GM13976 (cell line): ENCODE data around the gene RAD51C.
"Not testable (repeated sequence)": the region's sequence is repeated elsewhere in the genome, so short reads cannot be mapped to it uniquely, and the experiment has no call there.

Source experiments
- DNase-seq: peaks from one replicate; pipeline ENCODE4 v3.0.0; 2012; ENCODE audit warnings: low spot score
- in situ Hi-C: fragments of 300-500 bp; cut with MboI; formaldehyde crosslinking; loops from one replicate; pipeline ENCODE4 v1.12.0; 2022; ENCODE audit warnings: low sequenced_read_pairs, mixed read lengths, inconsistent platforms; ENCODE audit not compliant: unreplicated experiment
- TF ChIP-seq, protein P1 (sequence below): IDR thresholded peaks from 2 replicates; pipeline ENCODE4 v1.5.1; 2012; ENCODE audit warnings: borderline replicate concordance, mild to moderate bottlenecking; ENCODE audit not compliant: insufficient read depth; ENCODE audit errors: extremely low read depth, missing control alignments, control extremely low read depth

The RAD51C gene

DNA sequence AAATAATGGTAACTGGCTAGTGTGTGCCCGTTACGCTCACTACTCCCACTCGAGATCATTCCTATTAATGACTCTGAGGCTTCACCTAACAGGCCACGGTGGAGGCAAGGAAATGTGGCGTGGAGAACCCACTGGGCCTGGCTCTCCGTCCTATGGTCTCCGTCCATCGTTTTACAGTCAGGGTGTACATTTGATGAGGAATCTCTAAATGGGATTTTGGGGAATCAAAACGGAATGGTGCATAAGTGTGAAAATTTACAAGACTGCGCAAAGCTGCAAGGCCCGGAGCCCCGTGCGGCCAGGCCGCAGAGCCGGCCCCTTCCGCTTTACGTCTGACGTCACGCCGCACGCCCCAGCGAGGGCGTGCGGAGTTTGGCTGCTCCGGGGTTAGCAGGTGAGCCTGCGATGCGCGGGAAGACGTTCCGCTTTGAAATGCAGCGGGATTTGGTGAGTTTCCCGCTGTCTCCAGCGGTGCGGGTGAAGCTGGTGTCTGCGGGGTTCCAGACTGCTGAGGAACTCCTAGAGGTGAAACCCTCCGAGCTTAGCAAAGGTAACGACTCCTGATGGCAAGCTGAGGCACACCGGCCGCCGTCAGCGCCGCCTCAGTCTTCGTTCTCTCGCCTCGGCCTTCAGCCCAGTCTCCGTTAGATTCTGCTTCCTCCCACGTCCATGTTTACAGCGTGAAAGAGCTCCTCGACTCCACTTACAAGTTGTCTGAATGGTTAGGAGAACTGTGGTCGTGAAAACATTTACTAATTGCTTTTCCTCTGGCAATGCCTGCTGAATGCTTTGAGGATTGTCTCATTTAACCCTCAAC is at the start of gene RAD51C:
TSS of gene RAD51C (plus strand) at position 364 of the 817 bp plus-strand sequence. CDS start at position 406, 42 bp downstream.
- DNase-seq = peak; percentile 92
- in situ Hi-C loops = no loop called here
- TF ChIP-seq, protein P1, sequence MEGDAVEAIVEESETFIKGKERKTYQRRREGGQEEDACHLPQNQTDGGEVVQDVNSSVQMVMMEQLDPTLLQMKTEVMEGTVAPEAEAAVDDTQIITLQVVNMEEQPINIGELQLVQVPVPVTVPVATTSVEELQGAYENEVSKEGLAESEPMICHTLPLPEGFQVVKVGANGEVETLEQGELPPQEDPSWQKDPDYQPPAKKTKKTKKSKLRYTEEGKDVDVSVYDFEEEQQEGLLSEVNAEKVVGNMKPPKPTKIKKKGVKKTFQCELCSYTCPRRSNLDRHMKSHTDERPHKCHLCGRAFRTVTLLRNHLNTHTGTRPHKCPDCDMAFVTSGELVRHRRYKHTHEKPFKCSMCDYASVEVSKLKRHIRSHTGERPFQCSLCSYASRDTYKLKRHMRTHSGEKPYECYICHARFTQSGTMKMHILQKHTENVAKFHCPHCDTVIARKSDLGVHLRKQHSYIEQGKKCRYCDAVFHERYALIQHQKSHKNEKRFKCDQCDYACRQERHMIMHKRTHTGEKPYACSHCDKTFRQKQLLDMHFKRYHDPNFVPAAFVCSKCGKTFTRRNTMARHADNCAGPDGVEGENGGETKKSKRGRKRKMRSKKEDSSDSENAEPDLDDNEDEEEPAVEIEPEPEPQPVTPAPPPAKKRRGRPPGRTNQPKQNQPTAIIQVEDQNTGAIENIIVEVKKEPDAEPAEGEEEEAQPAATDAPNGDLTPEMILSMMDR = no peak

DNA sequence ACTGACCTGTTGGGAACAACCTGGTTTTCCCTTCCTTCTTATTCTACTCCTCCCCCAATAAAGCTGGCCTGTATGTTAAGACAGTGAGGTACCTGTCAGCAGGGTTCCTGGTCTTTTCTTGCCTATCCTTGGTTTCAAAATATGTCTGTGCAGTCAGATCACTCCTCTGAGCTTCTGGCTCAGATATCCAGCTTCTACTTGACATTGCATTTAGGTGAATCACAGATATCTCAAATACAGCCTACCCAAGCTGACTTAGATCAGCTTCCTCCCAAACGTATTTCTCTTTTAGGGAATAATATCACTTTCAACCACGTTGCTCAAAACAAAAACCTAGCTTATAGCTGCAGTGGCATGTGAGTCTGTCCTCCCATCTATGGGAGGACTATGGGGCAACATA is 49.3 kb upstream of the RAD51C start:
- TF ChIP-seq, protein P1 = no peak
- in situ Hi-C loops = no loop called here
- no peak for DNase-seq

DNA sequence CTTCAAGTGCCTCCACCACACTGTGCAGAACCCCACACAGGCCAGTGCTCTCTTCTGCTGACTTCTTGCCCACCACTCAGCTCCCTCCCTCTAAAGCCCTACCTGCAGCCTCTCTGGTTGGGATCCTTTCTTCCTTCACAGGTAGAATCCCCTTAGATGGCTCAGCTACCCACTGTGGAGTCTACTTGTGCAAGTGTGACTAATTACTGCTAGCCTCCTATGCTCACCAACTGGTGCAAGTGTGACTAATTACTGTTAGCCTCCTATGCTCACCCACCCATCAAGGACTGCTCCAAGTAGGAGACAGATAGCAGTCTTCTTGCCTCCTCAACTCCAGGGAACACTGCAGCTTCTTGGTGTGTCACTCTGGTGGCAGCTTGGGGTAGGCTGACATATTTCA is 44.2 kb upstream of the RAD51C start:
- in situ Hi-C loops = no loop called here
- TF ChIP-seq, protein P1 = no peak
- no peak for DNase-seq

DNA sequence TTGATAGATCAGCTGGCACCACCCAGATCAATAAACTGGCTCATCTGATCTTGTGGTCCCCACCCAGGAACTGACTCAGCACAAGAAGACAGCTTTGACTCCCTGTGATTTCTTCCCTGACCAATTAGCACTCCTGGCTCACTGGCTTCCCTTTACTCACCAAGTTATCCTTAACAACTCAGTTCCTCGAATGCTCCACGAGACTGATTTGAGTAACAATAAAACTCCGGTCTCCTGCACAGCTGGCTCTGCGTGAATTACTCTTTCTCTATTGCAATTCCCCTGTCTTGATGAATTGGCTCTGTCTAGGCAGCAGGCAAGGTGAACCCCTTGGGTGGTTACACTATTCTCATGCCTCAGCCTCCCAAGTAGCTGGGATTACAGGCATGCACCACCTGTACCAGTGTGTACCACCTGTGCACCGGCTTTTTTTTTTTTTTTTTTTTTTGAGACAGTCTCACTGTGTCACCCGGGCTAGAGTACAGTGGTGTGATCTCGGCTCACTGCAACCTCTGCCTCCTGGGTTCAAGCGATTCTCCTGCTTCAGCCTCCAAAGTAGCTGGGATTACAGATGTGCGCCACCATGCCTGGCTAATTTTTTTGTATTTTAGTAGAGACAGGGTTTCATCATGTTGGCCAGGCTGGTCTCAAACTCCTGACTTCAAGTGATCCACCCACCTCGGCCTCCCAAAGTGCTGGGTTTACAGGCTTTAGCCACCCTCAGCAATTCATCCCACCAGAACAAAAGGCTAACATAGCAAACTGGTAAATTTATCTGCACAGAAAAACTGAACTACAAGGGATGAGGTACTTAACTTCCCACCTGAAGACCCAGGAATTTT is 34.2 kb upstream of the RAD51C start:
- in situ Hi-C loops, DNase-seq: not testable (repeated sequence)

DNA sequence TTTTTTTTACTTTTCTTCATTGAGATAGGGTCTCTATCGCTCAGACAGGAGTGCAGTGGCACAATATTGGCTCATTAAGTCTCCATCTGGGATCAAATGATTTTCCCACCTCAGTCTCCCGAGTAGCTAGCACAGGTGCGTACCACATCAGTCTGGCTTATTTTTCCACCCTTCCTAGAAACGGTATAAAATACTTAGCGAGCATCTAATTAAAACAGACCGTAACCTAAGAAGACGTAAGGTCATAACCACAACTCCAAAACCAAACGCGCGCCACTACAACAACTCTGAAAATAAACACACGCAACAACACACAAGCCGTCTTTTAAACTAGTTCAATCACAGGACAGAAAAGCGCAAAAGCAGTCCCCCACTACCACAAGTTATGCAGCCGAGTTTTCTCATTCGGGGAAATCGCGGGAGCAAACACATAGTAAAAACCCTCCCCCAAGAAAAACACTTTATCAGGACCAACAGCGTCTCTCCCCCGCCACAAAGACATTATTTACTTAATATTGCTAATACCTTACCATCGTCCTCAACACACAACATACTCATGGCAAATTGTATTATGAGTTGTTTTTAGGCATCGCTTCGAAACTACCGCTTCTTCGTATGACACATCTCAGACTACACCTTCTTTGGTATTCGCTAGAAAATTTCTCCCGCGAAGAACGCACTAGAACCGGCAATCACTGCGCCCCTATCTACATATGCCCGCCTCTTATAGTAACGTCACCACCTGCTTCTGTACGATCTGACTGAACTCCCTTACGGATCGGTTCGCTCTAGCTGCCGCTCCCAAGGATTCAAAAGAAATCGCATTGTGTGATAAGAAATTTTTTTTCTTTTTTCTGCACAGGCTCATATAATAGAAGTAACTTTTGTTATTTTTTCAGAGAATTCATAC is 33.3 kb upstream of the RAD51C start:
- in situ Hi-C loops = no loop called here
- DNase-seq = peak; percentile 87

DNA sequence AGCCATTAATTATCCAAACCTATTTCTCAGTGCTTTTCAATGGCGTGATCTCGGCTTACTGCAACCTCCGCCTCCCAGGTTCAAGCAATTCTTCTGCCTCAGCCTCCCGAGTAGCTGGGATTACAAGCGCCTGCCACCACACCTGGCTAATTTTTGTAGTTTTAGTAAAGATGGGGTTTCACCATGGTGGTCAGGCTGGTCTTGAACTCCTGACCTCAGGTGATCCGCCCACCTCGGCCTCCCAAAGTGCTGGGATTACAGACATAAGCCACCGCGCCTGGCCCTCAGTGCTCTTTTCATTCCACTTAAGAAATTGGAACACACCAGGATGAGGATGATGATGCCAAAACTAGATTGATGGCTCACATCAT is 32.7 kb upstream of the RAD51C start:
- in situ Hi-C loops, DNase-seq: not testable (repeated sequence)

More for the DNA sequence above, 33.3 kb upstream of the RAD51C start:
- TF ChIP-seq, protein P1 = no peak

DNA sequence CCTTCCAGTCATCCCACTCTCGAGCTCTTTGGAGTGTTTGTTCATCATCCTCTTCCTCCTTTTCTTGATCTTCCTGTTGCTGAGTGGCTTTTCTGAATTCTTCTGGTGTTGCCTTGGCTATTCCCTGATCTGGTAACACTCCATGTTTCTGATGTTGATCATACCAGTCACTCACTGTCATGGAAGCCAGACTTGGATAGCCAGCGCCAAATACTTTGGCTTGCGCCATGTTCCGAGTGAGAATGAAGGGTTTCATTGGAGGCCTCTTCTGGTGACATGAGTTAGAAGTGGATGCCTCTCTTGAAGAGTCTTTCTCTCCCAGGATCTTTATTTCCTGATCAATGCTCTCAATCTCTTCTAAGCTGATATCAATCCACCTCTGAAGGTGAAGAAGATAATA is 31.8 kb upstream of the RAD51C start:
- in situ Hi-C loops = no loop called here
- TF ChIP-seq, protein P1 = no peak
- DNase-seq = no peak
